Effector memory CD8-positive, alpha-beta T cell (primary cell): Measurements from ENCODE around the gene FAM217B.

ENCODE experiments used
- ATAC-seq: fragments of 150-1000 bp; cut with Tn5 transposase; replicated peaks from 2 replicates; pipeline ENCODE4 v1.10.0; 2021; ENCODE audit warnings: mild to moderate bottlenecking, moderate library complexity
- DNase-seq, 3 experiments: peaks; one replicate each; pipeline ENCODE4 v3.0.0; 2021
- H3K27ac Mint-ChIP-seq, 2 donors: one replicate each; pipeline ENCODE4 v1.8.0; 2022; ENCODE audit warnings: mild to moderate bottlenecking in 2 of 2, mixed read lengths in 2 of 2, moderate library complexity in 2 of 2
- H3K27me3 Mint-ChIP-seq, 2 donors: one replicate each; pipeline ENCODE4 v1.8.0; 2022; ENCODE audit warnings: mixed read lengths in 2 of 2
- H3K36me3 Mint-ChIP-seq: one replicate; pipeline ENCODE4 v1.8.0; 2022; ENCODE audit warnings: mild to moderate bottlenecking, moderate library complexity, mixed read lengths; ENCODE audit not compliant: insufficient read depth
- H3K4me1 Mint-ChIP-seq, 2 donors: one replicate each; pipeline ENCODE4 v1.8.0; 2022; ENCODE audit warnings: low read depth in 2 of 2, mixed read lengths in 2 of 2
- H3K4me3 Mint-ChIP-seq, 2 donors: one replicate each; pipeline ENCODE4 v1.8.0; 2022; ENCODE audit warnings: mild to moderate bottlenecking in 2 of 2, mixed read lengths in 2 of 2, moderate library complexity in 2 of 2
- H3K9me3 Mint-ChIP-seq, 2 donors: one replicate each; pipeline ENCODE4 v1.8.0; 2022; ENCODE audit warnings: mixed read lengths in 2 of 2

FAM217B gene

DNA sequence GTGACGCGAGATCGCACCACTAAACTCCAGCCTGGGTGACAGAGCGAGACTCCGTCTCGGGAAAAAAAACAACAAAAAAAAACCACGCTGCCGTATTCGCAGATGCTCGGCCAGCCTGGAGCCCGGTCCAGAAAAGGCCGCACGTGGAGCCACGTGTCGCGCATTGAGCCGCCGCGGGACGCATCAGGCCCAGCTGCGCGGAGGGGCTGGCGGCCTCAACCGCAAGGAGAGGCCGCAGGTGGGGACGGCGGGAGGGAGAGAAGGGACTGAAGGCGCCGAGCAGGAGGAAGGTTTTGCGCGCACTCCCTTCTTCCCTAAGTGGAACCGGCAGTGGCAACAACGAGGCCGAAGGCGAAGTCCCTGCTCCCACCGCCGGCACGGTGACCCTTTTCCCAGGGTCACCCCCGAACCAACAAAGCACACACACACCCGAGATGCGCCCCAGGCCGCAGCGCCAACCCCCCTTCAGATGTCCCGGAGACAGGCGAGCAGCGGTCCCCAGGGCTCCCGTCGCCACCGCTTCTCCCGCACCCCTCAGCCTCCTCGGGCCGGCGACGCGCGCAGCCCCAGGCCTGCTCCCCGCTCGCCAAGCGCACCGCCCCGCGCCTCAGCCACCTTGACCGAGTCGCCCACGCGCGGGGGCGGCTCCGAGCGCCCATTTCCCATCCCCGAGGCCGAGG lies 7.4 kb upstream of the FAM217B start:
- H3K4me1 Mint-ChIP-seq: peaks cover 0 to 7% of the 10 kb centered on the region in 2 donors
- no peak overlapping the region for H3K27ac Mint-ChIP-seq
- no peak for ATAC-seq
- DNase-seq: no peak
- H3K36me3 Mint-ChIP-seq: peaks cover 6% of the 10 kb centered on the region
- peak overlapping the region; percentile 74 to 79 for H3K4me3 Mint-ChIP-seq
- no peaks in the 10 kb centered on the region for H3K9me3 Mint-ChIP-seq
- H3K27me3 Mint-ChIP-seq: no peaks in the 10 kb centered on the region

- no peaks in the 10 kb centered on the region for H3K9me3 Mint-ChIP-seq
- H3K36me3 Mint-ChIP-seq: peaks cover 8% of the 10 kb centered on the region
- H3K4me3 Mint-ChIP-seq: peak within 1 kb of the TSS; percentile 74 to 79
- no peaks in the 10 kb centered on the region for H3K27me3 Mint-ChIP-seq
- H3K27ac Mint-ChIP-seq: peak within 1 kb of the TSS; percentile 46 to 71
- ATAC-seq: peak; percentile 82
- peaks cover 2 to 10% of the 10 kb centered on the region in 2 donors for H3K4me1 Mint-ChIP-seq
- peak; percentile 48 to 67 (median 59) for DNase-seq
Observed at GRCh38 chr20:59933296-59933848, 6.8 kb upstream of the FAM217B start, which contains the start of gene SYCP2. Gene SYCP2 (minus strand): TSS chr20:59933637. CDS start chr20:59922413, 11,224 bp downstream.

GRCh38 chr20:59933849-59934585 lies 6.2 kb upstream of the FAM217B start:
- Mint-ChIP-seq H3K27me3 (no peaks in the 10 kb centered on the region), H3K27ac (peak overlapping the region; percentile 46 to 71), H3K9me3 (no peaks in the 10 kb centered on the region), H3K36me3 (peaks cover 12% of the 10 kb centered on the region), H3K4me1 (peaks cover 8 to 16% of the 10 kb centered on the region in 2 donors), H3K4me3 (peak overlapping the region; percentile 74 to 79)
- ATAC-seq: peak; percentile 75
- DNase-seq: peak; percentile 70 to 79 (median 78)

DNA sequence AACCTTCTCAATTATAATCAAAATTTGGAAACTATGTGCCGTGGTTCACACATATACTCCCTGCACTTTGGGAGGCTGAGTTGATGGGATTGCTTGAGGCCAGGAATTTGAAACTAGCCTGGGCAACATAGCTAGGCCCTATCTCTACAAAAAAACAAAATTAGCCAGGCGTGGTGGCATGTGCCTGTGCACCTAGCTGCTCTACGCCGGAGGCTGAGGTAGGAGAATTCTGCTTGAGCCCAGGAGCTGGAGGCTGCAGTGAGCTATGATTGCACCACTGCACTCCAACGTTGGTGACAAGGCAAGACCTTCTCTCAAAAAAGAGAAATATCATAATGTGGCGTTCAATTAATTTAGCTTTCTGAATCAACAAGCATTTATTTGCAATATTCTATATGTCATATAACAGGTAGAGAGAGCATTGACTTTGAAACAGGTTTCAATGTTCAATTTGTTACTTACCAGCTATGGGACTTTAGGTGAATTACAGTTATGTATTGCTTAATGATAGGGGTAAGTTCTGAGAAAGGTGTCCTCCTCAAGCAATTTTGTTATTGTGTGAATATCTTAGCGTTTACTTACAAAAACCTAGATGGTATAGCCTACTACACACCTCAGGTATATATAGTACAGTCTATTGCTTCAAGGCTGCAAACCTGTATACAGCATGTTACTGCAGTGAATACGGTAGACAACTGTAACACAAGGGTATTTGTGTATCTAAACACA lies 4.6 kb upstream of the FAM217B start:
- Mint-ChIP-seq H3K27ac (no peak overlapping the region), H3K27me3 (no peaks in the 10 kb centered on the region), H3K36me3 (peaks cover 25% of the 10 kb centered on the region), H3K4me1 (peaks cover 11 to 19% of the 10 kb centered on the region in 2 donors), H3K4me3 (no peak overlapping the region), H3K9me3 (no peaks in the 10 kb centered on the region)
- ATAC-seq (no peak), DNase-seq (no peak)

- Mint-ChIP-seq H3K4me1 (peaks cover 17 to 26% of the 10 kb centered on the region in 2 donors), H3K27me3 (no peaks in the 10 kb centered on the region), H3K27ac (peak overlapping the region in 1 of 2 donors; percentile 22), H3K9me3 (no peaks in the 10 kb centered on the region), H3K4me3 (no peak overlapping the region), H3K36me3 (peaks cover 30% of the 10 kb centered on the region)
- no peak for ATAC-seq
- DNase-seq: no peak
Observed at GRCh38 chr20:59936409-59936808, 3.8 kb upstream of the FAM217B start.

DNA sequence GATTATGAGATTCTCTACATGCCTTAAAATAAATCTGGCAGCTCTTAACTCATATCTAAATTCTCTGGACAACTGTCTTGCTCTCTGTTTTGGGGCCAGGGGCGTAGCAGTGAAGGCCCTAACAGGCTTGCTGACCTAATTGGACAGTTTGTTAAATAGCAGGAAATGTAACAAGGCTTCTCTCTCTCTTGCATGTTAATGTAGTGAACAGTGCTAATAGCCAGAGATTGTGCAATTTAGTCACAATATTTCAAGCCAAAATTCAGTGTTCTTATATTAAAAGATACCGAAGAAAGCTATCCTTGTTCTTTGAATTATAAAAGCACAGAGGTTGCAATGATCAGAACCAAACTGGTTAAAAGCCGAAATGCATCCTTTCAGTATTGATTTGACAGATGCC lies 3.0 kb upstream of the FAM217B start:
- H3K4me1 Mint-ChIP-seq: peaks cover 21 to 31% of the 10 kb centered on the region in 2 donors
- DNase-seq (no peak), ATAC-seq (no peak)
- no peaks in the 10 kb centered on the region for H3K27me3 Mint-ChIP-seq
- peaks cover 26% of the 10 kb centered on the region for H3K36me3 Mint-ChIP-seq
- no peak overlapping the region for H3K4me3 Mint-ChIP-seq
- H3K27ac Mint-ChIP-seq: peak overlapping the region; percentile 29 to 81
- H3K9me3 Mint-ChIP-seq: no peaks in the 10 kb centered on the region

DNA sequence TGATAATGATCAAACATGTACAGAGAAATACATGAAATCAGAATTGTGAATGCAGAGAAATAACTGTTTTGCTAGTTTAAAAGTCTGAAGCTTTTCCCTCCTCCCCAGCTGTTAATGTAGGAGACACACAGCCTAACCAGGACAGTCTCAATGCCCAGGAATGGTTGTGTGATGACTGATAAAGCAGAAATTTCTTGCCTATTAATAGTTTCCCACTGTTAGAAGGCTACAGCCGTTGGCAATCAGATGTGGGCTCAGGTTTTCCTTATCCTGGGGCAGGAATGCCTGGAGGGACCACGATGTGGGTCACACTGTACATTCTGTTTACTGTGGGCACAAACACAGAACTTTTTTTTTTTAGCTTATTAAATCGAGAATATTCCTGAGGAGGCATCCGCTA lies 2.0 kb upstream of the FAM217B start:
- Mint-ChIP-seq H3K27ac (peak overlapping the region; percentile 81 to 91), H3K9me3 (no peaks in the 10 kb centered on the region), H3K4me1 (peaks cover 21 to 31% of the 10 kb centered on the region in 2 donors), H3K27me3 (no peaks in the 10 kb centered on the region), H3K4me3 (peak overlapping the region; percentile 86 to 97), H3K36me3 (peaks cover 26% of the 10 kb centered on the region)
- DNase-seq (no peak), ATAC-seq (no peak)

- H3K27ac Mint-ChIP-seq: peak overlapping the region; percentile 81 to 91
- H3K36me3 Mint-ChIP-seq: peaks cover 27% of the 10 kb centered on the region
- H3K4me1 Mint-ChIP-seq: peaks cover 21 to 31% of the 10 kb centered on the region in 2 donors
- H3K4me3 Mint-ChIP-seq: peak overlapping the region; percentile 86 to 97
- no peak for ATAC-seq
- no peaks in the 10 kb centered on the region for H3K27me3 Mint-ChIP-seq
- no peak for DNase-seq
- no peaks in the 10 kb centered on the region for H3K9me3 Mint-ChIP-seq
Observed at GRCh38 chr20:59938696-59939051, 1.5 kb upstream of the FAM217B start.

GRCh38 chr20:59939052-59939878 lies 924 bp upstream of the FAM217B start:
- H3K36me3 Mint-ChIP-seq: peaks cover 31% of the 10 kb centered on the region
- H3K4me3 Mint-ChIP-seq: peak overlapping the region; percentile 97 to 99
- peak overlapping the region; percentile 81 to 98 for H3K27ac Mint-ChIP-seq
- H3K9me3 Mint-ChIP-seq: no peaks in the 10 kb centered on the region
- no peaks in the 10 kb centered on the region for H3K27me3 Mint-ChIP-seq
- peaks cover 21 to 31% of the 10 kb centered on the region in 2 donors for H3K4me1 Mint-ChIP-seq
- ATAC-seq (no peak), DNase-seq (no peak)

GRCh38 chr20:59939879-59940128 lies 385 bp upstream of the FAM217B start:
- no peaks in the 10 kb centered on the region for H3K9me3 Mint-ChIP-seq
- H3K4me1 Mint-ChIP-seq: peaks cover 21 to 31% of the 10 kb centered on the region in 2 donors
- H3K36me3 Mint-ChIP-seq: peaks cover 36% of the 10 kb centered on the region
- peak; percentile 11 for ATAC-seq
- no peaks in the 10 kb centered on the region for H3K27me3 Mint-ChIP-seq
- DNase-seq: no peak
- peak overlapping the region; percentile 96 to 98 for H3K27ac Mint-ChIP-seq
- peak overlapping the region; percentile 97 to 99 for H3K4me3 Mint-ChIP-seq

DNA sequence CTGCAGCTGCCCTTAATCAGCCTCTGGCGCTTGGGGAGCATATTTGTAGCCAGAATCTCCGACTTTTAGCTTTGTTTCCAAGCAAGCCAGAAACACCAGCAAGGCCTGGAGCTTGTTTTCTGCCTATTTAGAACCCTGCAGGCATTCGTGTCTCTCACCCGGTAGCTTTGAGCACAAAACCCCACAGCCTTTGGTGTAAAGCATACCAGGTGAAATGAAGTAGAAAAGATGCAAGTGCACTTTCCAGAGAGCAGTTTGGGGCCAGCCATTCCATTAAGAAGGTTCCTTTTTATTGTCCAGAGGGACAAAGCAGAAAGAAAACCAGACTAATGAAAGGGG lies 736 bp downstream of the FAM217B start:
- Mint-ChIP-seq H3K4me3 (peak overlapping the region; percentile 97 to 99), H3K4me1 (peaks cover 21 to 30% of the 10 kb centered on the region in 2 donors), H3K27ac (peak overlapping the region; percentile 96 to 98), H3K36me3 (peaks cover 37% of the 10 kb centered on the region), H3K9me3 (no peaks in the 10 kb centered on the region), H3K27me3 (no peaks in the 10 kb centered on the region)
- DNase-seq: no peak
- ATAC-seq: no peak

DNA sequence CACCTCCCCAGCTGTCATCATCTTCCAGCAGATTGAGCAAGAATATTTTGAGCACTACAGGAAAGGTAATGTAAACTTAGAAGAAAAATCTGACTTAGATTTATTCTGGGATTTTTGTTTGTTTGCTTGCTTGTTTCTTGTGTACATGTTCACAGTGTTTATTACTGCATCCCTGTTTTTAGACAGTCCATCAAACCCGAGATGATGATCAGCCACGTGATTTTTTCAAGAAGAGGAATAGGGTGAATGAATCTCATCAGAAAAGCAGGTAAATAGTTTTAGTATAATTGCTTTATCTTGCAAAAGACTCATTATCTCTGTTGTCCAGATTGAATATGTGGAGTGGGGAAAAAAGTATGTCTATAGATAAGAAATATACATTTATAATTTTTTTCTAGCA lies 2.1 kb downstream of the FAM217B start:
- Mint-ChIP-seq H3K4me3 (no peak overlapping the region), H3K27ac (no peak overlapping the region), H3K36me3 (peaks cover 37% of the 10 kb centered on the region), H3K27me3 (no peaks in the 10 kb centered on the region), H3K9me3 (no peaks in the 10 kb centered on the region), H3K4me1 (peaks cover 21 to 24% of the 10 kb centered on the region in 2 donors)
- DNase-seq (no peak), ATAC-seq (no peak)

DNA sequence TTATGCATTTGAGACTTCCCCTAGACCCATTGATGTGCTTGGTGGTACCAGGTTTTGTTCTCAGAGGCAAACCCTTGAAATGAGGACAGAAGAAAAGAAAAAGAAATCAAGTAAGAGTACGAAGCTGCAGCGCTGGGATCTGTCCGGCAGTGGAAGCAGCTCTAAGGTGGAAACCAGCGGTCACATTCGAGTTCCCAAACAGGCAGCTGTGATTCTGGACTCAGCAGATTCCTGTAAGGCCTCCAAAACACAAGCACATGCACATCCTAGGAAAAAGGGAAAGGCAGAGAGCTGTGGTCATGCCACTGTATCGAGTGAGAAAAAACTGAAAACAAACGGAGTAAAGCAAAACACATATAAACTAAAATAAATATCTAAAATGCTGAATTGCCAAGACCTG lies 4.5 kb downstream of the FAM217B start:
- H3K36me3 Mint-ChIP-seq: peaks cover 31% of the 10 kb centered on the region
- ATAC-seq: no peak
- H3K27me3 Mint-ChIP-seq: no peaks in the 10 kb centered on the region
- H3K4me3 Mint-ChIP-seq: no peak overlapping the region
- no peaks in the 10 kb centered on the region for H3K9me3 Mint-ChIP-seq
- H3K27ac Mint-ChIP-seq: peak overlapping the region in 1 of 2 donors; percentile 26
- no peak for DNase-seq
- H3K4me1 Mint-ChIP-seq: peaks cover 22 to 25% of the 10 kb centered on the region in 2 donors
